Fibroblast of skin of abdomen (primary cell): ENCODE measurements around the gene ZNF652.

Source experiments
- DNase-seq: peaks from one replicate; pipeline ENCODE4 v3.0.0-alpha.2; 2013

The ZNF652 gene

GRCh38 chr17:49357516-49357915, 4.5 kb downstream of the ZNF652 start:
- DNase-seq: no peak

- no peak for DNase-seq
Measured at GRCh38 chr17:49356320-49356719, 5.7 kb downstream of the ZNF652 start.

- no peak for DNase-seq
Measured at GRCh38 chr17:49353607-49354006, 8.4 kb downstream of the ZNF652 start.

- no peak for DNase-seq
Measured at GRCh38 chr17:49352587-49353154, 9.4 kb downstream of the ZNF652 start.

GRCh38 chr17:49351572-49352140, 10.4 kb downstream of the ZNF652 start:
- DNase-seq: no peak

- DNase-seq: no peak
Measured at GRCh38 chr17:49349541-49349940, 12.5 kb downstream of the ZNF652 start.

GRCh38 chr17:49344914-49345313, 17.1 kb downstream of the ZNF652 start:
- peak; percentile 34 for DNase-seq

- DNase-seq: peak; percentile 87
Measured at GRCh38 chr17:49343273-49343672, 18.8 kb downstream of the ZNF652 start.

GRCh38 chr17:49342575-49342936, 19.5 kb downstream of the ZNF652 start:
- no peak for DNase-seq

- DNase-seq: no peak
Measured at GRCh38 chr17:49341356-49341755, 20.7 kb downstream of the ZNF652 start.

GRCh38 chr17:49339354-49339753, 22.7 kb downstream of the ZNF652 start:
- no peak for DNase-seq

GRCh38 chr17:49338883-49339282, 23.2 kb downstream of the ZNF652 start:
- no peak for DNase-seq

GRCh38 chr17:49337884-49338283, 24.2 kb downstream of the ZNF652 start:
- DNase-seq: no peak

GRCh38 chr17:49334744-49335512, 27.1 kb downstream of the ZNF652 start:
- no peak for DNase-seq

- DNase-seq: no peak
Measured at GRCh38 chr17:49333804-49334203, 28.2 kb downstream of the ZNF652 start.

- DNase-seq: peak; percentile 25
Measured at GRCh38 chr17:49327835-49328784, 33.9 kb downstream of the ZNF652 start.

GRCh38 chr17:49325980-49326379, 36.1 kb downstream of the ZNF652 start:
- DNase-seq: no peak

GRCh38 chr17:49318435-49318965, 43.5 kb downstream of the ZNF652 start:
- no peak for DNase-seq

- DNase-seq: no peak
Measured at GRCh38 chr17:49316889-49317675, 45.0 kb downstream of the ZNF652 start.

- no peak for DNase-seq
Measured at GRCh38 chr17:49316258-49316570, 45.8 kb downstream of the ZNF652 start.

- DNase-seq: peak; percentile 84
Measured at GRCh38 chr17:49315551-49316257, 46.3 kb downstream of the ZNF652 start.
